ENCODE data around the gene PPP6R3.

- TF ChIP-seq, protein P1, sequence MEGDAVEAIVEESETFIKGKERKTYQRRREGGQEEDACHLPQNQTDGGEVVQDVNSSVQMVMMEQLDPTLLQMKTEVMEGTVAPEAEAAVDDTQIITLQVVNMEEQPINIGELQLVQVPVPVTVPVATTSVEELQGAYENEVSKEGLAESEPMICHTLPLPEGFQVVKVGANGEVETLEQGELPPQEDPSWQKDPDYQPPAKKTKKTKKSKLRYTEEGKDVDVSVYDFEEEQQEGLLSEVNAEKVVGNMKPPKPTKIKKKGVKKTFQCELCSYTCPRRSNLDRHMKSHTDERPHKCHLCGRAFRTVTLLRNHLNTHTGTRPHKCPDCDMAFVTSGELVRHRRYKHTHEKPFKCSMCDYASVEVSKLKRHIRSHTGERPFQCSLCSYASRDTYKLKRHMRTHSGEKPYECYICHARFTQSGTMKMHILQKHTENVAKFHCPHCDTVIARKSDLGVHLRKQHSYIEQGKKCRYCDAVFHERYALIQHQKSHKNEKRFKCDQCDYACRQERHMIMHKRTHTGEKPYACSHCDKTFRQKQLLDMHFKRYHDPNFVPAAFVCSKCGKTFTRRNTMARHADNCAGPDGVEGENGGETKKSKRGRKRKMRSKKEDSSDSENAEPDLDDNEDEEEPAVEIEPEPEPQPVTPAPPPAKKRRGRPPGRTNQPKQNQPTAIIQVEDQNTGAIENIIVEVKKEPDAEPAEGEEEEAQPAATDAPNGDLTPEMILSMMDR (optimal IDR thresholded peaks at IDR 0.05 in 1 of 3, IDR thresholded peaks at IDR 0.05 in 1 of 3, conservative IDR thresholded peaks at IDR 0.05 in 1 of 3; ENCODE audit: extremely low read depth in 1 of 3, insufficient read depth in 2 of 3, low read length in 3 of 3), result no peak
- TF ChIP-seq EZH2 (IDR thresholded peaks at IDR 0.05; ENCODE audit: low read length), result no peak
Observed at GRCh38 chr11:68420171-68420570, 40.4 kb upstream of the PPP6R3 start.
